HFFc6 (cell line): ENCODE data around the gene VSIG10L2. TPM values are rescaled to one million over a fixed set of nuclear protein-coding genes. Genes with fewer than 3 reads are reported as not detected.

Source experiments
- DNase-seq: peaks from one replicate; pipeline ENCODE4 v3.0.0-alpha.2; 2018
- H3K27ac Mint-ChIP-seq: 2 replicates; pipeline ENCODE4 v1.8.0; 2020; ENCODE audit warnings: mild to moderate bottlenecking, mixed read lengths
- H3K27me3 Mint-ChIP-seq: 2 replicates; pipeline ENCODE4 v1.8.0; 2021; ENCODE audit warnings: mild to moderate bottlenecking, moderate library complexity, mixed read lengths; ENCODE audit not compliant: insufficient read depth
- H3K36me3 Mint-ChIP-seq: 2 replicates; pipeline ENCODE4 v1.8.0; 2021; ENCODE audit warnings: low read depth, mixed read lengths
- H3K4me1 Mint-ChIP-seq: 2 replicates; pipeline ENCODE4 v1.8.0; 2020; ENCODE audit warnings: low read depth, mixed read lengths
- H3K4me3 Mint-ChIP-seq: 2 replicates; pipeline ENCODE4 v1.8.0; 2020; ENCODE audit warnings: mild to moderate bottlenecking, moderate library complexity, mixed read lengths
- H3K9me3 Mint-ChIP-seq: 2 replicates; pipeline ENCODE4 v1.8.0; 2020; ENCODE audit warnings: mild to moderate bottlenecking, mixed read lengths
- total RNA-seq, 6 experiments: library from RNA; stranded (reverse); fragmentation: NEBNext Ultra II Directional; extraction: Animal tissue kit (Norgen Biotek cat#: 25700); gene quantifications; 2 replicates in 1 of 6; 3 replicates in 5 of 6; pipeline ENCODE4 v1.2.3, GENCODE V29; 2021
- TF ChIP-seq, protein P1 (sequence below): fragments of 200-600 bp; sonication (generic); IDR thresholded peaks from 2 replicates; pipeline ENCODE4 v1.5.0; 2021; ENCODE audit warnings: antibody characterized with exemption, mild to moderate bottlenecking

VSIG10L2 gene
- total RNA-seq, 6 experiments from 2014 or later: not detected

DNA sequence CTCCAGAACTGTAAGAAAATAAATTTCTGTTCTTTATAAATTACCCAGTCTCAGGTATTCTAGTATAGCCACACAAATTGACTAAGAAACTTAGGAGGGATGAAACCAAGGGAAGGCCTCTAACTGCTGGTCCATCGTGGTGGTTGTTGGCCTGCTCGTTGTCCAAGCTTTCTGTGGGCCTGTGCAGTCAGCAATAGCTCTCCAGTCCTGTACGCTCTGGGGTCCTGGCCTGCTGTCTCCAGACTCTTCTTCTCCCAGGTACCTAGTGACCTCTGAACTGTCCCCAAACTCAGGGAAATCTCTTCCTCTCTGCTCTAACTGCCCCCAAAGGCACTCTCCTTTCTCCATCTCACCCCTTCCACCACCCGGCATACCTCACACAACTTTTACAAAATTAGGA, 5.7 kb upstream of the VSIG10L2 start:
- Mint-ChIP-seq H3K36me3 (no peaks in the 10 kb centered on the region), H3K4me1 (0 out of 2 replicates have a peak, but pooled peaks cover 5% of the 10 kb centered on the region), H3K4me3 (no peak overlapping the region), H3K27ac (no peak overlapping the region), H3K9me3 (no peaks in the 10 kb centered on the region), H3K27me3 (peaks cover 29% of the 10 kb centered on the region)
- DNase-seq: no peak
- TF ChIP-seq, protein P1, sequence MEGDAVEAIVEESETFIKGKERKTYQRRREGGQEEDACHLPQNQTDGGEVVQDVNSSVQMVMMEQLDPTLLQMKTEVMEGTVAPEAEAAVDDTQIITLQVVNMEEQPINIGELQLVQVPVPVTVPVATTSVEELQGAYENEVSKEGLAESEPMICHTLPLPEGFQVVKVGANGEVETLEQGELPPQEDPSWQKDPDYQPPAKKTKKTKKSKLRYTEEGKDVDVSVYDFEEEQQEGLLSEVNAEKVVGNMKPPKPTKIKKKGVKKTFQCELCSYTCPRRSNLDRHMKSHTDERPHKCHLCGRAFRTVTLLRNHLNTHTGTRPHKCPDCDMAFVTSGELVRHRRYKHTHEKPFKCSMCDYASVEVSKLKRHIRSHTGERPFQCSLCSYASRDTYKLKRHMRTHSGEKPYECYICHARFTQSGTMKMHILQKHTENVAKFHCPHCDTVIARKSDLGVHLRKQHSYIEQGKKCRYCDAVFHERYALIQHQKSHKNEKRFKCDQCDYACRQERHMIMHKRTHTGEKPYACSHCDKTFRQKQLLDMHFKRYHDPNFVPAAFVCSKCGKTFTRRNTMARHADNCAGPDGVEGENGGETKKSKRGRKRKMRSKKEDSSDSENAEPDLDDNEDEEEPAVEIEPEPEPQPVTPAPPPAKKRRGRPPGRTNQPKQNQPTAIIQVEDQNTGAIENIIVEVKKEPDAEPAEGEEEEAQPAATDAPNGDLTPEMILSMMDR: no peak

DNA sequence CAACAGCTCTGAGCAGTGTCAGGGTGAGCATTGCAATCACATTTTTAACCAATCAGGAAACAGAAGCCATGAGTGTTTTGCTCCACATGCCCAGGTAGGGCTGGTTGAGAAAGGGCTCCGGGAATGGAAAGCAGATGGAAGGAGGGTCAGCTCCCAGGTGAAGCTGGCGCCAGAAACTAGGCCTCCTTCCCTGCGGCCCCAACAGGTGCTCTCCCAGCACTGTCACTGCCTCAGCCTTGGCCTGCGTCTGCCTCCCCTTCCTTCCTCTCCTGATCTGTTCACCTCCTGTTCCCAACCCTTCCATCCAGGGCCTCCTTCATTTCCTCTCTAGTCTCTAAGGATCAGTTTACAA, 4.6 kb upstream of the VSIG10L2 start:
- Mint-ChIP-seq H3K4me1 (0 out of 2 replicates have a peak, but pooled peaks cover 5% of the 10 kb centered on the region), H3K9me3 (no peaks in the 10 kb centered on the region), H3K27me3 (peaks cover 29% of the 10 kb centered on the region), H3K4me3 (no peak overlapping the region), H3K36me3 (no peaks in the 10 kb centered on the region), H3K27ac (no peak overlapping the region)
- TF ChIP-seq, protein P1: no peak
- no peak for DNase-seq

DNA sequence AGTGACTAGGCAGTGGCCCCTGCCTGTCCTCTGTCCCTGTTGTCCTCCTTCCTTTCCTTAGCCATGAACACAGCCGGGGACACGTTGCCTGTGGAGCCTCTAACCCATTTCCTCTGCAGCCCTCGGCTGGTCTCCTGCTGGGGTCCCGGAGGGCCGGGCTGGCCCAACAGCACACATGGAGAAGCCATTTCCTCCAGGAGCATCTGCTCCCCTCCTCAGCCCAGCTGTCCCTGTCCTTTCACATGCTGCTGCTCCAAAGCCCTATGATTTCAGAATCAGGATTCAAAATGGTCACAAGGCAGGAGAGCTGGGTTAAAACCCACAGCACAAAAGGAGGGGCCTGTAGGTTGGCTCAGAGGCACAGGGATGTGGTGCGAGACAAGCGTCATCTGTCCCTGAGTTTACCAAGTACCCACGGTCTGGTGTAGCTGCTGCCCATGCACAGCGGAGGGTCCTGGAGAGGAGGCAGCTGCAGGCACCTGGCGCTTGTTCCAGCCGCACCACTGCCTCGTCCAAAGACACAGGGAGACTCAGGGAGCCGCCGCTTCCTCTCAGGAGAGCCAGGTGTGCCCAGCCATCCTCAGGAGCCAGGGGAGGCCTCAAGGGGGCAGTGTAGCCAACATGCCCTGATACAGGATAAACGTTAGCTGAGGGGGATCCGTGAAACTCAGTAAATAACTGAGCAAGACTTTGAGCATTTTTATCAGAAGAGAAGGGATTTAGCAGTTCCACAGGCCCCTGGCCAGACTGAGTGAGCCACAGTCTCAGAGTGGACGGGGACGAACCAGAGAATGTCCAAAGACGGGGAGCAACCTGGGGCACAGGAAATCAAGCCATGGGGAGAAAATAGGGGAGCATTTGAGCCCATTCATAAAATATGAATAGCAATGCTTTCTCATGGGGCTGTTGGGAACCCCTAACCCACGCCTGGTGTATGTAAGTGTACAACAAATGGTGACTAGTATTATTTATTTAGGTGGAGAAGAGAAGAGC, 3.9 kb upstream of the VSIG10L2 start:
- no peaks in the 10 kb centered on the region for H3K36me3 Mint-ChIP-seq
- H3K4me3 Mint-ChIP-seq: no peak overlapping the region
- TF ChIP-seq, protein P1: peak; percentile 75
- H3K9me3 Mint-ChIP-seq: no peaks in the 10 kb centered on the region
- 0 out of 2 replicates have a peak, but pooled peaks cover 5% of the 10 kb centered on the region for H3K4me1 Mint-ChIP-seq
- no peak overlapping the region for H3K27ac Mint-ChIP-seq
- peaks cover 26% of the 10 kb centered on the region for H3K27me3 Mint-ChIP-seq
- DNase-seq: no peak

DNA sequence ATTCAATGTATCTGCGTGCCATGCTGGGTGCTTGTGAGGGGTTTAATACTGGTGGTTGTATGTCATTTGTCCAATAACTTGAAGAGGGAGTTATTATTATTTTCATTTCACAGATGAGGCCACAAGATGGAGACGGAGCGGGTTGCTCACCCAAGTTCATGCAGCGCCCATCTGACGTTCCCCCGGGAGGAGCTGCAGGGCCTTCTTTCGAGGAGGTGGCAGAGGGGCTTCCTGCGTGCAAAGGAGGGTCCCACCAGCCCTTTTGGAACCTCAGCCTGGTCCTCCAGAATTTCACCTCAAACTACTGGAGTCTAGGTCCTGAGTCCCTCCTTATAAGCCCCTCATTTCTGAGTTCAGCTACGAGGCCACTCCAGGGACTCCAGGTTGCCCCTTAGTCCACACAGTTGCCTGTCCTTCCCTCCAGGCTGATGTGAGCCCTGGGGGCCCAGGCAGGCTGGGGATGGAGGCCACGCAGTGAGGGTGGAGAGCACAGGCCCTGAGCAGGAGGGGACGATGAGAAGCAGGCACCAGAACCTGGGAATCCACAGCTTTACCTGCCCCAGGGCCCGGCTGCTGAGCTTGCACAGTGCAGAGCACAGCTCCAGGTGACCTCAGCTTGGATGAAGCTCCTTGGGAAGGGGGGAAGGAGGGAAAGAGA, 2.9 kb upstream of the VSIG10L2 start:
- no peak overlapping the region for H3K4me3 Mint-ChIP-seq
- H3K27ac Mint-ChIP-seq: no peak overlapping the region
- no peaks in the 10 kb centered on the region for H3K36me3 Mint-ChIP-seq
- TF ChIP-seq, protein P1: no peak
- 0 out of 2 replicates have a peak, but pooled peaks cover 5% of the 10 kb centered on the region for H3K4me1 Mint-ChIP-seq
- DNase-seq: no peak
- peaks cover 26% of the 10 kb centered on the region for H3K27me3 Mint-ChIP-seq
- no peaks in the 10 kb centered on the region for H3K9me3 Mint-ChIP-seq

DNA sequence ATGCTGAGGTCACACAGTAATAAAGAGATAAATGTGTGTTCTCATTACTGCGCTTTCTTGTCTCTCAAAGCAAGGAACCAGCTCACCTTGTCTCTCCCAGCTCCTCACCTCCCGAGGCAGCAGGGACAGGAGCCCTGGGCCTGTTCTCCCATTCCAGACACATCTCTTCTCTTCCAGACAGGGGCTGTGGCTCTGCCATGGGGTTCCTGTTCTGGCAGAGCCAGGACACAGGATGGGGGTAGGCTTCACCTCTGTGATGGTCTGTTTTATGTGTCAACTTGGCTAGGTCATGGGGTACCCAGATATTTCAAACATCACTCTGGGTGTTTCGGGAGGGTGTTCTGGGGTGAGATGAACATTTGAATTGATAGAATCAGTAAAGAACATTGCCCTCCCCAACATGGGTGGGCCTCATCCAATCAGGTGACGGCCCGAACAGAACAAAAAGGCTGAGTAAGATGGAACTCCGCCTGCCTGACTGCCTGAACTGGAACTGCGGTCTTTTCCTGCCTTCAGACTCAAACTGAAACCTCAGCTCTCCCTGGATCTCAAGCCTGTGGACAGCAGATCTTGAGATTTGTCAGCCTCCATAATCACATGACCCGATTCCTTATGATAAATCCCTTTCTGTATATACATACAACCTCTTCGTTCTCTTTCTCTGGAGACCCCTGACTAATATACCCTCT, 2.0 kb upstream of the VSIG10L2 start:
- Mint-ChIP-seq H3K27me3 (peaks cover 26% of the 10 kb centered on the region), H3K9me3 (no peaks in the 10 kb centered on the region), H3K27ac (no peak overlapping the region), H3K36me3 (no peaks in the 10 kb centered on the region), H3K4me3 (no peak overlapping the region), H3K4me1 (0 out of 2 replicates have a peak, but pooled peaks cover 5% of the 10 kb centered on the region)
- DNase-seq: no peak
- TF ChIP-seq, protein P1: no peak
